UCSD-AML1 (cell line): ENCODE measurements around the gene PDAP1.
"Not testable (repeated sequence)": the region's sequence is repeated elsewhere in the genome, so short reads cannot be mapped to it uniquely, and the experiment has no call there.

ENCODE experiments used
- DNase-seq: peaks from one replicate; lab custom pipeline; 2025; ENCODE audit not compliant: unreplicated experiment; lab: John Stamatoyannopoulos, UW

PDAP1 gene

GRCh38 chr7:99396418-99397296 is 11.7 kb downstream of the PDAP1 start:
- no peak for DNase-seq

- DNase-seq: no peak
Measured at GRCh38 chr7:99395616-99396327, 12.6 kb downstream of the PDAP1 start.

- DNase-seq: no peak
Measured at GRCh38 chr7:99394188-99394502, 14.3 kb downstream of the PDAP1 start.

- no peak for DNase-seq
Measured at GRCh38 chr7:99393355-99394187, 14.8 kb downstream of the PDAP1 start.

- no peak for DNase-seq
Measured at GRCh38 chr7:99392659-99393354, 15.6 kb downstream of the PDAP1 start.

GRCh38 chr7:99392046-99392445 is 16.4 kb downstream of the PDAP1 start:
- DNase-seq: no peak

GRCh38 chr7:99390941-99391602 is 17.3 kb downstream of the PDAP1 start:
- DNase-seq: no peak

- DNase-seq: no peak
Measured at GRCh38 chr7:99389772-99390171, 18.6 kb downstream of the PDAP1 start.

- no peak for DNase-seq
Measured at GRCh38 chr7:99387912-99388311, 20.5 kb downstream of the PDAP1 start.

- not testable (repeated sequence) for DNase-seq
Measured at GRCh38 chr7:99387239-99387635, 21.2 kb downstream of the PDAP1 start.

GRCh38 chr7:99386584-99387238 is 21.7 kb downstream of the PDAP1 start:
- no peak for DNase-seq

GRCh38 chr7:99385564-99385963 is 22.8 kb downstream of the PDAP1 start:
- no peak for DNase-seq

- no peak for DNase-seq
Measured at GRCh38 chr7:99384523-99384922, 23.9 kb downstream of the PDAP1 start.

- DNase-seq: no peak
Measured at GRCh38 chr7:99383791-99384370, 24.5 kb downstream of the PDAP1 start.

- DNase-seq: no peak
Measured at GRCh38 chr7:99383203-99383602, 25.2 kb downstream of the PDAP1 start.

- DNase-seq: no peak
Measured at GRCh38 chr7:99381664-99382075, 26.7 kb downstream of the PDAP1 start.

GRCh38 chr7:99380823-99381663 is 27.4 kb downstream of the PDAP1 start:
- no peak for DNase-seq

- peak; percentile 67 for DNase-seq
Measured at GRCh38 chr7:99380032-99380822, 28.2 kb downstream of the PDAP1 start.
